Measurements from ENCODE around the gene MED15. TPM values are rescaled to one million over a fixed set of nuclear protein-coding genes. Genes with fewer than 3 reads are reported as not detected.

MED15 gene
- total and polyA plus RNA-seq, 3 donors from 2014 or later, result 71.0 to 101 (median 81.6) TPM

- H3K9me3 ChIP-seq, result no peaks in the 10 kb centered on the region
- intact Hi-C loops (cut with DNase I; ENCODE audit: low total_unique reads), result no loop called here
- no peak for TF ChIP-seq POLR2A (IDR thresholded peaks at IDR 0.05)
- TF ChIP-seq, protein P1, sequence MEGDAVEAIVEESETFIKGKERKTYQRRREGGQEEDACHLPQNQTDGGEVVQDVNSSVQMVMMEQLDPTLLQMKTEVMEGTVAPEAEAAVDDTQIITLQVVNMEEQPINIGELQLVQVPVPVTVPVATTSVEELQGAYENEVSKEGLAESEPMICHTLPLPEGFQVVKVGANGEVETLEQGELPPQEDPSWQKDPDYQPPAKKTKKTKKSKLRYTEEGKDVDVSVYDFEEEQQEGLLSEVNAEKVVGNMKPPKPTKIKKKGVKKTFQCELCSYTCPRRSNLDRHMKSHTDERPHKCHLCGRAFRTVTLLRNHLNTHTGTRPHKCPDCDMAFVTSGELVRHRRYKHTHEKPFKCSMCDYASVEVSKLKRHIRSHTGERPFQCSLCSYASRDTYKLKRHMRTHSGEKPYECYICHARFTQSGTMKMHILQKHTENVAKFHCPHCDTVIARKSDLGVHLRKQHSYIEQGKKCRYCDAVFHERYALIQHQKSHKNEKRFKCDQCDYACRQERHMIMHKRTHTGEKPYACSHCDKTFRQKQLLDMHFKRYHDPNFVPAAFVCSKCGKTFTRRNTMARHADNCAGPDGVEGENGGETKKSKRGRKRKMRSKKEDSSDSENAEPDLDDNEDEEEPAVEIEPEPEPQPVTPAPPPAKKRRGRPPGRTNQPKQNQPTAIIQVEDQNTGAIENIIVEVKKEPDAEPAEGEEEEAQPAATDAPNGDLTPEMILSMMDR (IDR thresholded peaks at IDR 0.05), result peak in 1 of 3 experiments; percentile 11
- H3K27ac ChIP-seq, result peak overlapping the region; percentile 75 to 76
- no peaks in the 10 kb centered on the region for H3K36me3 ChIP-seq (ENCODE audit: low read depth, missing control alignments)
- H3K27me3 ChIP-seq, result no peaks in the 10 kb centered on the region
- no peak overlapping the region for H3K4me3 ChIP-seq
- WGBS, 2 donors, result 60 to 80% methylated on average over 6 to 8 of the region's 8 CpGs
- no peak for DNase-seq
- peaks cover 66% of the 10 kb centered on the region for H3K4me1 ChIP-seq
These were observed 44.5 kb downstream of the MED15 start for GRCh38 chr22:20551805-20552442.

DNA sequence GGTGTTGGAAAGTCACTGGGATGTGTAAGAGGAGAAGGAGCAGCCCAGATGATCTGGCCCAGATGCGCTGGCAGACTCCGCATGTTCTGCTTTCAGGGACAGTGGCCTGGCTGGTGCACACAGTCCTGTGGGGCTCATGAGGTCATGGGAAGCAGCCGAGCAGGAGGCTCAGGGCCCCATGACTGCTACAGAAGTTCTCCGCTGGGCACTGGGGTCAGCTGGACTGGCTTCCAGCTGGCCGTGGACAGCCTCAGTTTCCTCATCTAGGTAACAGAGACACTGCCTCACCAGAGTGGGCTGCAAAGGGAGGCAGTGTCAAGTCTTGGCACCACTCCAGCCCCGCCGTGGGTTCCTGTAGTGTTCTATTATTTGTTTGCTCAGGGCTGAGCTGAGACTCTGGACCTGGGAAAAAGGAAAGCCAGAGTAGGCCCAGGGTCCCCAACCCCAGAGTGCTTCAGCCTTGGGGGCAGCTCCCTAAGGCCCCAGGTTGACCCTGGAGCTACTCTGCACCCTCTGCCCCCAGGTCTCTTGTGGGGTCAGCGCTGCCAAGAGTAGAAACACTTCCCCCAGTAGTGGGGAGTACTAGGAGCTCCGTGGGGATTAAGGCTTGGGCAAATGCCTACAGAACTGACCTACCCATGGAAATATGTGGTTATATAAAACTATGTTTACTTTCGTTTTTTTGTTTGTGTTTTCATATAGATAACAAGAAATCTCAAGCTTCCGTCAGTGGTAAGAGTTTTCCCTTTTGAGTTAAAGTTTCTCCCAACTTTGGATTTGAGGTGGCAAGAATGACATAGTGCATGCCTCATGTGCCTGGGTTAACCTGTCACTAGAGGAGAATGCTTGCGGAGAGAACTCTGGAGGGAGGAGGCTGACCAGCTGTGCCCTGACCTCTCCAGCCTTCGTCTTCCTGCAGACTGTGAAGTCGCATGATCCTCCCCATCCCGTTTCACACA lies 45.3 kb downstream of the MED15 start:
- no peaks in the 10 kb centered on the region for H3K9me3 ChIP-seq
- TF ChIP-seq, protein P1 (IDR thresholded peaks at IDR 0.05), result no peak
- TF ChIP-seq POLR2A (IDR thresholded peaks at IDR 0.05), result no peak
- no peaks in the 10 kb centered on the region for H3K27me3 ChIP-seq
- H3K36me3 ChIP-seq (ENCODE audit: low read depth, missing control alignments), result no peaks in the 10 kb centered on the region
- 37 to 50% methylated on average over 9 to 15 of the region's 15 CpGs for WGBS, 2 donors
- intact Hi-C loops (cut with DNase I; ENCODE audit: low total_unique reads), result no loop called here
- peak overlapping the region; percentile 75 to 76 for H3K27ac ChIP-seq
- peaks cover 74% of the 10 kb centered on the region for H3K4me1 ChIP-seq
- no peak overlapping the region for H3K4me3 ChIP-seq
- DNase-seq, result peak; percentile 83

GRCh38 chr22:20553947-20554741 lies 46.7 kb downstream of the MED15 start:
- DNase-seq, result no peak
- H3K4me3 ChIP-seq, result no peak overlapping the region
- no peaks in the 10 kb centered on the region for H3K9me3 ChIP-seq
- peaks cover 70% of the 10 kb centered on the region for H3K4me1 ChIP-seq
- H3K27ac ChIP-seq, result no peak overlapping the region
- 86 to 87% methylated on average over 3 to 4 of the region's 8 CpGs for WGBS, 2 donors
- H3K36me3 ChIP-seq (ENCODE audit: low read depth, missing control alignments), result no peaks in the 10 kb centered on the region
- H3K27me3 ChIP-seq, result no peaks in the 10 kb centered on the region
- intact Hi-C loops (cut with DNase I; ENCODE audit: low total_unique reads), result no loop called here
- TF ChIP-seq, protein P1 (IDR thresholded peaks at IDR 0.05), result no peak
- no peak for TF ChIP-seq POLR2A (IDR thresholded peaks at IDR 0.05)

GRCh38 chr22:20554824-20555223 lies 47.4 kb downstream of the MED15 start:
- WGBS, 2 donors, result 94 to 95% methylated on average over 11 to 12 of the region's 14 CpGs
- no peak for DNase-seq
- TF ChIP-seq, protein P1 (IDR thresholded peaks at IDR 0.05), result no peak
- no peak for TF ChIP-seq POLR2A (IDR thresholded peaks at IDR 0.05)
- H3K4me1 ChIP-seq, result peaks cover 63% of the 10 kb centered on the region
- no peak overlapping the region for H3K27ac ChIP-seq
- no peaks in the 10 kb centered on the region for H3K9me3 ChIP-seq
- intact Hi-C loops (cut with DNase I; ENCODE audit: low total_unique reads), result no loop called here
- H3K36me3 ChIP-seq (ENCODE audit: low read depth, missing control alignments), result no peaks in the 10 kb centered on the region
- no peak overlapping the region for H3K4me3 ChIP-seq
- no peaks in the 10 kb centered on the region for H3K27me3 ChIP-seq
